ENCODE measurements around the gene C20orf96. TPM values are rescaled to one million over a fixed set of nuclear protein-coding genes. Genes with fewer than 3 reads are reported as not detected.

Gene C20orf96
- total RNA-seq, 1 experiment from 2014 or later: 20.5 TPM

DNA sequence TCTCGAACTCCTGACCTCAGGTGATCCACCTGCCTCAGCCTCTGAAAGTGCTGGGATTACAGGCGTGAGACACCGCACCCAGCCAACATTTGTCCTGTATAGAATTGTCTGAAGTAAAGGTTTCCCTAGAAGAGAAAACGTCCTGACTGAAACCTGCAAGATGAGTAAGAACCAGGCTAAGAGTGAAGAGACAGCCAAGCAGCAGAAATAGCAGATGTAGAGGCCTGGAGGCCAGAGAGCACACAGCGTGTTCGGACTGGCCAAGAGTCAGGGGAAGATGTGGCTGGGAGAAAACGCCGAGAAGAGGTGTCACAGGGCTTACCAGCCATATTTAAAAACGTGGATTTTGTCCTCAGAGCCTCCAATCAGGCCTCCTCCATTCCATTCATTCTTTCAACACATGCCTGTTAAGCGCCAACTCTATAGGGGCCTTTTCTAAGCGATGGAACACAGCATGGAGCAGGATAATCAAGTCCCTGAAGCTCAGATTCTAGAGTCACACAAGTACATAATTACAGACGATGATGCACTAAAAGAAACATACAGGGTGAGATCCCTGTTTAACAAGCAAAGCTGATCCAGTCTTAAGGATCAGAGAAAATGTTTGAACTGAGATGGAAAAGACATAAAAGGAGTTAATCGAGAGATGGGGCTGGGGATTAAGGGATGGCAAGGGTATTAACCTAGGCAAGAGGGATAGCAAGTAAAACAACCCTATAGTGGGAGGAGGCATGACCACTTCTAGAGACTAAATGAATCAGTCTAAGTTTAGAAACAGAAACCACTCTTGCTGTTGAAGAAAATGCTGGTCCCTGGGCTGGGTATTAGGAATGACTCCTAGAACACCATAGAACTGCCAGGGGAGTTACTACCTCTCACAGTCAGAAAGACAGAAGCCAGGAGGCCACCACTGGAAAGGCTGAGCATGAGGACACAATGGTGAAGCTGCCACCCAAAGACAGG is 11.6 kb upstream of the C20orf96 start:
- H3K4me1 ChIP-seq (ENCODE audit: control insufficient read depth, insufficient read depth, low read length): peaks cover 23% of the 10 kb centered on the region
- H3K27ac ChIP-seq (ENCODE audit: low read length): no peak overlapping the region
- in situ Hi-C loops (cut with HindIII; ENCODE audit: low pct_unique_long_range_greater_than_20kb, low sequenced_read_pairs) (no loop called here), intact Hi-C loops (cut with micrococcal nuclease; ENCODE audit: unreplicated experiment) (no loop called here)
- POLR2A ChIA-PET: no interaction called here
- BruUV-seq (replicated peaks): no TSS peak
- DNase-seq (ENCODE audit: low read depth, low spot score) (no peak), ATAC-seq (no peak)
- TF ChIP-seq, protein P1, sequence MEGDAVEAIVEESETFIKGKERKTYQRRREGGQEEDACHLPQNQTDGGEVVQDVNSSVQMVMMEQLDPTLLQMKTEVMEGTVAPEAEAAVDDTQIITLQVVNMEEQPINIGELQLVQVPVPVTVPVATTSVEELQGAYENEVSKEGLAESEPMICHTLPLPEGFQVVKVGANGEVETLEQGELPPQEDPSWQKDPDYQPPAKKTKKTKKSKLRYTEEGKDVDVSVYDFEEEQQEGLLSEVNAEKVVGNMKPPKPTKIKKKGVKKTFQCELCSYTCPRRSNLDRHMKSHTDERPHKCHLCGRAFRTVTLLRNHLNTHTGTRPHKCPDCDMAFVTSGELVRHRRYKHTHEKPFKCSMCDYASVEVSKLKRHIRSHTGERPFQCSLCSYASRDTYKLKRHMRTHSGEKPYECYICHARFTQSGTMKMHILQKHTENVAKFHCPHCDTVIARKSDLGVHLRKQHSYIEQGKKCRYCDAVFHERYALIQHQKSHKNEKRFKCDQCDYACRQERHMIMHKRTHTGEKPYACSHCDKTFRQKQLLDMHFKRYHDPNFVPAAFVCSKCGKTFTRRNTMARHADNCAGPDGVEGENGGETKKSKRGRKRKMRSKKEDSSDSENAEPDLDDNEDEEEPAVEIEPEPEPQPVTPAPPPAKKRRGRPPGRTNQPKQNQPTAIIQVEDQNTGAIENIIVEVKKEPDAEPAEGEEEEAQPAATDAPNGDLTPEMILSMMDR (IDR thresholded peaks at IDR 0.05): no peak
- no peak for TF ChIP-seq SIN3A (IDR thresholded peaks at IDR 0.05; ENCODE audit: borderline replicate concordance, insufficient read depth, low read depth, low read length)
- no peak for TF ChIP-seq TCF7L2 (IDR thresholded peaks at IDR 0.05; ENCODE audit: low read depth, low read length)
- TF ChIP-seq, protein P2, sequence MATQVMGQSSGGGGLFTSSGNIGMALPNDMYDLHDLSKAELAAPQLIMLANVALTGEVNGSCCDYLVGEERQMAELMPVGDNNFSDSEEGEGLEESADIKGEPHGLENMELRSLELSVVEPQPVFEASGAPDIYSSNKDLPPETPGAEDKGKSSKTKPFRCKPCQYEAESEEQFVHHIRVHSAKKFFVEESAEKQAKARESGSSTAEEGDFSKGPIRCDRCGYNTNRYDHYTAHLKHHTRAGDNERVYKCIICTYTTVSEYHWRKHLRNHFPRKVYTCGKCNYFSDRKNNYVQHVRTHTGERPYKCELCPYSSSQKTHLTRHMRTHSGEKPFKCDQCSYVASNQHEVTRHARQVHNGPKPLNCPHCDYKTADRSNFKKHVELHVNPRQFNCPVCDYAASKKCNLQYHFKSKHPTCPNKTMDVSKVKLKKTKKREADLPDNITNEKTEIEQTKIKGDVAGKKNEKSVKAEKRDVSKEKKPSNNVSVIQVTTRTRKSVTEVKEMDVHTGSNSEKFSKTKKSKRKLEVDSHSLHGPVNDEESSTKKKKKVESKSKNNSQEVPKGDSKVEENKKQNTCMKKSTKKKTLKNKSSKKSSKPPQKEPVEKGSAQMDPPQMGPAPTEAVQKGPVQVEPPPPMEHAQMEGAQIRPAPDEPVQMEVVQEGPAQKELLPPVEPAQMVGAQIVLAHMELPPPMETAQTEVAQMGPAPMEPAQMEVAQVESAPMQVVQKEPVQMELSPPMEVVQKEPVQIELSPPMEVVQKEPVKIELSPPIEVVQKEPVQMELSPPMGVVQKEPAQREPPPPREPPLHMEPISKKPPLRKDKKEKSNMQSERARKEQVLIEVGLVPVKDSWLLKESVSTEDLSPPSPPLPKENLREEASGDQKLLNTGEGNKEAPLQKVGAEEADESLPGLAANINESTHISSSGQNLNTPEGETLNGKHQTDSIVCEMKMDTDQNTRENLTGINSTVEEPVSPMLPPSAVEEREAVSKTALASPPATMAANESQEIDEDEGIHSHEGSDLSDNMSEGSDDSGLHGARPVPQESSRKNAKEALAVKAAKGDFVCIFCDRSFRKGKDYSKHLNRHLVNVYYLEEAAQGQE (IDR thresholded peaks at IDR 0.05; ENCODE audit: insufficient read depth in 1 of 2, low read depth in 2 of 2, low read length in 1 of 2): no peak
- no peak for TF ChIP-seq POLR2AphosphoS5 (IDR thresholded peaks at IDR 0.05; ENCODE audit: low read depth, low read length)
- CTCF ChIA-PET: no interaction called here
- peaks cover 8% of the 10 kb centered on the region; the same call in 1 of the 2 replicates for H3K36me3 ChIP-seq (ENCODE audit: control insufficient read depth, insufficient read depth, low read length)
- no peaks in the 10 kb centered on the region for H3K27me3 ChIP-seq (ENCODE audit: control insufficient read depth, insufficient read depth, low read length)
- no peak overlapping the region for H3K4me3 ChIP-seq (ENCODE audit: low read depth in 2 of 2, low read length in 2 of 2)
- no peaks in the 10 kb centered on the region for H3K9me3 ChIP-seq (ENCODE audit: control insufficient read depth, insufficient read depth, low read depth, low read length)

DNA sequence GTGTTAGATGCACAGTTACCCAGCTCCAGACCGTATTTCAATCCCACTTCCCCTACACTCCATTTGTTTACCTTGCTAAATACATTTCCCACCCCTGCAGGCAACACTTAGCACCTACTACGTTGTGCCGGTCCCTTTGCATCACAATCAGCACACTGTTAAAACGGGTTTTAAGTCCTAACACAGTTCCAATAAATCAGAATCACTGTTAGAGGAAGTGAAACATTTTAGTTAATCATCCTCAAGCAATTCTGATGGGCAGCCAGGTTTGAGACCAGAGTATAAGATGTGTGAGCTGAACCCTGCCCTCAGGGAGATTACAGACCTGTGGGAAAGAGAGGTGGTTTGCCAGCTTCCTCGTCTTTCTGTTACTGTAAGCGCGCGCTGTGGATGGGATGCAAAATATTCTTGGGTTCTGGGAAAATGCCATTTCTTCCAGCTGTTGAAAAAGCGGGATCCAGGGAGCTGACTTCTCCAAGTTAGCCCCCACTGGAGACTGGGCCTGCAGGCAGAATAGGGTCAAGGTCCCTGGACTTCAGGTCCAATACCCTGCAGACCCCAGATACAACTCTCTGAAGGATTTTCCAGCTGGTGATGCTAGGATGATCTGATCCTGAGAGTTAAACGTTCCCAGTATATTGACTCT is 9.9 kb upstream of the C20orf96 start:
- ATAC-seq (no peak), DNase-seq (ENCODE audit: low read depth, low spot score) (no peak)
- peaks cover 26% of the 10 kb centered on the region for H3K4me1 ChIP-seq (ENCODE audit: control insufficient read depth, insufficient read depth, low read length)
- peak overlapping the region; percentile 77 to 94 for H3K4me3 ChIP-seq (ENCODE audit: low read depth in 2 of 2, low read length in 2 of 2)
- intact Hi-C loops (cut with micrococcal nuclease; ENCODE audit: unreplicated experiment) (no loop called here), in situ Hi-C loops (cut with HindIII; ENCODE audit: low pct_unique_long_range_greater_than_20kb, low sequenced_read_pairs) (no loop called here)
- POLR2A ChIA-PET: interaction anchor here (0.6 to 0.7 kb wide), 2 partner anchors 12 to 24 kb away, joined by 4 to 6 read pairs; no protein-coding TSS in a partner anchor
- no peaks in the 10 kb centered on the region for H3K9me3 ChIP-seq (ENCODE audit: control insufficient read depth, insufficient read depth, low read depth, low read length)
- H3K27ac ChIP-seq (ENCODE audit: low read length): peak overlapping the region; percentile 58
- TF ChIP-seq, protein P1 (IDR thresholded peaks at IDR 0.05): no peak
- TF ChIP-seq SIN3A (IDR thresholded peaks at IDR 0.05; ENCODE audit: borderline replicate concordance, insufficient read depth, low read depth, low read length) (no peak), TCF7L2 (IDR thresholded peaks at IDR 0.05; ENCODE audit: low read depth, low read length) (no peak)
- TF ChIP-seq, protein P2 (IDR thresholded peaks at IDR 0.05; ENCODE audit: insufficient read depth in 1 of 2, low read depth in 2 of 2, low read length in 1 of 2): no peak
- CTCF ChIA-PET: no interaction called here
- peaks cover 8% of the 10 kb centered on the region; the same call in 1 of the 2 replicates for H3K36me3 ChIP-seq (ENCODE audit: control insufficient read depth, insufficient read depth, low read length)
- BruUV-seq (replicated peaks): no TSS peak
- H3K27me3 ChIP-seq (ENCODE audit: control insufficient read depth, insufficient read depth, low read length): no peaks in the 10 kb centered on the region
